K562 (cell line): ENCODE results near the gene CEMIP. TPM values are rescaled to one million over a fixed set of nuclear protein-coding genes. Genes with fewer than 3 reads are reported as not detected.

Experiments used
- ADNP ChIP-seq: fragments of 200-800 bp; sonication (Bioruptor generic); IDR thresholded peaks from 2 replicates; pipeline ENCODE4 v1.6.1; 2016; ENCODE audit warnings: missing genetic modification characterization, missing compliant biosample characterization
- BACH1 ChIP-seq: fragments of 200-800 bp; sonication (Bioruptor generic); IDR thresholded peaks from 2 replicates; pipeline ENCODE4 v1.6.1; 2016; ENCODE audit warnings: missing genetic modification characterization, missing compliant biosample characterization
- CCAR2 ChIP-seq: fragments of 200-400 bp; formaldehyde crosslinking; IDR thresholded peaks from 2 replicates; pipeline ENCODE4 v1.6.1; 2017; ENCODE audit warnings: mild to moderate bottlenecking, low read depth, low read length
- DPF2 ChIP-seq: fragments of 450-650 bp; IDR thresholded peaks from 2 replicates; pipeline ENCODE4 v1.6.1; 2016
- FOXJ2 ChIP-seq: fragments of 200-800 bp; sonication (Bioruptor generic); IDR thresholded peaks from 2 replicates; pipeline ENCODE4 v1.6.1; 2016; ENCODE audit warnings: missing genetic modification characterization, missing compliant biosample characterization
- HDAC1 ChIP-seq, 2 experiments: fragments of 450-650 bp; IDR thresholded peaks; 2 replicates each; pipeline ENCODE4 v1.6.1; 2016 to 2017; ENCODE audit warnings: inconsistent platforms in 1 of 2, mild to moderate bottlenecking in 1 of 2, moderate library complexity in 1 of 2
- HSF4 ChIP-seq: fragments of 250-450 bp; sonication (Bioruptor Pico); IDR thresholded peaks from 2 replicates; pipeline ENCODE4 v2.1.2; 2022; ENCODE audit warnings: mild to moderate bottlenecking, moderate library complexity, borderline replicate concordance
- MAFF ChIP-seq: IDR thresholded peaks from 2 replicates; pipeline ENCODE4 v1.6.1; 2012; ENCODE audit warnings: low read length, improper control_type of control experiment
- NFE2 ChIP-seq: IDR thresholded peaks from 2 replicates; pipeline ENCODE4 v1.6.1; 2014; ENCODE audit warnings: antibody characterized with exemption, low read depth
- NR2C2 ChIP-seq, 2 experiments: fragments of 200-800 bp in 1 of 2; sonication (Bioruptor generic) in 1 of 2; sonication (generic) in 1 of 2; formaldehyde crosslinking in 1 of 2; IDR thresholded peaks; 2 replicates each; pipeline versions ENCODE4 v1.6.1 to v1.8.0; 2016 to 2022; ENCODE audit warnings: mild to moderate bottlenecking in 1 of 2, missing compliant biosample characterization in 1 of 2, missing genetic modification characterization in 1 of 2, missing genetic modification reagents in 1 of 2
- POLR2A ChIP-seq: fragments of 450-650 bp; conservative IDR thresholded peaks from 2 replicates; pipeline ENCODE4 v1.6.1; 2016
- PTRF ChIP-seq: fragments of 450-650 bp; IDR thresholded peaks from 2 replicates; pipeline ENCODE4 v1.6.1; 2016; ENCODE audit warnings: mild to moderate bottlenecking, missing genetic modification characterization, missing compliant biosample characterization
- SIN3B ChIP-seq: fragments of 450-650 bp; IDR thresholded peaks from 2 replicates; pipeline ENCODE4 v1.6.1; 2017; ENCODE audit warnings: low read depth, mild to moderate bottlenecking, moderate library complexity
- TAF9B ChIP-seq: fragments of 450-650 bp; IDR thresholded peaks from 2 replicates; pipeline ENCODE4 v1.6.1; 2018; ENCODE audit warnings: mild to moderate bottlenecking; ENCODE audit not compliant: partially characterized antibody
- TRIM24 ChIP-seq, 2 experiments: fragments of 450-650 bp; IDR thresholded peaks; 2 replicates each; pipeline ENCODE4 v1.6.1; 2016
- XRCC5 ChIP-seq: fragments of 200-400 bp; formaldehyde crosslinking; IDR thresholded peaks from 2 replicates; pipeline ENCODE4 v1.6.1; 2017; ENCODE audit warnings: low read depth, mild to moderate bottlenecking, low read length
- ZNF586 ChIP-seq: fragments of 450-650 bp; formaldehyde crosslinking; conservative IDR thresholded peaks from 2 replicates; pipeline ENCODE4 v1.4.0; 2020; ENCODE audit warnings: mild to moderate bottlenecking, moderate library complexity
- ZNF668 ChIP-seq: fragments of 250-450 bp; sonication (Bioruptor Pico); IDR thresholded peaks from 2 replicates; pipeline ENCODE4 v1.8.0; 2022; ENCODE audit warnings: mild to moderate bottlenecking, inconsistent platforms
- ZNF764 ChIP-seq: fragments of 250-450 bp; sonication (Bioruptor Pico); IDR thresholded peaks from 2 replicates; pipeline ENCODE4 v1.4.0; 2020; ENCODE audit warnings: low read depth, mild to moderate bottlenecking, moderate library complexity
- ZSCAN29 ChIP-seq: fragments of 450-650 bp; IDR thresholded peaks from 2 replicates; pipeline ENCODE4 v1.6.1; 2017
- polyA plus RNA-seq, 8 experiments: library from polyadenylated mRNA; depleted of rRNA in 4 of 8; stranded (reverse) in 5 of 8; unstranded in 3 of 8; fragments of >200 nt; fragmentation: Nextera tagmentation in 2 of 8; fragmentation: Illumina TruSeq in 1 of 8; extraction: Ambion mirVana in 2 of 8; extraction: Trizol in 1 of 8; gene quantifications; 2 replicates each; pipeline versions ENCODE4 v1.2.1 to v1.2.3, GENCODE V29; 2011 to 2014; ENCODE audit warnings: inconsistent platforms in 1 of 8, missing spikeins in 1 of 8
- total RNA-seq, 7 experiments: library from RNA; depleted of rRNA in 6 of 7; stranded (reverse); fragments of >200 nt in 6 of 7; fragmentation: Illumina TruSeq in 2 of 7; extraction: Trizol in 2 of 7; gene quantifications; 2 replicates each; pipeline versions ENCODE4 v1.2.1 to v1.2.3, GENCODE V29; 2011 to 2021; ENCODE audit warnings: low replicate concordance in 1 of 7
- TF ChIP-seq, protein P1 (sequence below): sonication (generic); formaldehyde crosslinking; IDR thresholded peaks from 2 replicates; pipeline ENCODE4 v1.8.0; 2023; ENCODE audit warnings: missing genetic modification reagents, mild to moderate bottlenecking, borderline replicate concordance
- TF ChIP-seq, protein P2 (sequence below), 2 experiments: IDR thresholded peaks; 2 replicates each; pipeline ENCODE4 v1.6.1; 2011; ENCODE audit warnings: borderline replicate concordance in 1 of 2, control low read depth in 1 of 2, low read depth in 1 of 2, low read length in 1 of 2, mild to moderate bottlenecking in 1 of 2, mixed read lengths in 1 of 2, moderate library complexity in 1 of 2; ENCODE audit not compliant: insufficient read depth in 1 of 2, insufficient read length in 1 of 2, poor library complexity in 1 of 2, severe bottlenecking in 1 of 2; ENCODE audit errors: extremely low read depth in 1 of 2
- TF ChIP-seq, protein P3 (sequence below): sonication (generic); formaldehyde crosslinking; IDR thresholded peaks from 2 replicates; pipeline ENCODE4 v1.8.0; 2022; ENCODE audit warnings: mild to moderate bottlenecking, missing genetic modification reagents

The CEMIP gene
- total and polyA plus RNA-seq, 9 of the 15 experiments (the other 6 are each of a cell fraction or from before 2014, with no cell fraction given) = 0.33 TPM; not detected in 8

DNA sequence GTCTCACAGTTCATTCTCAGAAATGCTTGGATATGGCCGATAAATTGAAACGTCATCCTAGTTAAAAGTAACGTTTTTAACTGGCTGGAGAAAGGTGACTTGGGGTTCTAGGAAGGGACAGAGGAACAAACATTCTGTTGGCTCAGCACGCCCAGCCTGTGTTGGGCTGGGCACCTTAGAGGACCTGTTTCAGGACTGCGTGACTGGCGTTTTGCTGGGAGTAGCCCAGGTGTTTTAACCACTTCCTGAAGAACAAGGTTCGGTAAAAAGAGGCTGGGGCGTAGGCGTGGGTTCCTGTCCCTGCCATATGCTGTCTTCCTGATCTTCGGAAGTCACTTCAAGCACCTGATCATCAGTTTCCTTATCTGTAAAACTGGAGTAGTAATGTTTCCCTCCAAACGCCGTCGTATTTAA, 220.5 kb downstream of the CEMIP start (continued):
- TF ChIP-seq CCAR2 (no peak), SIN3B (no peak), BACH1 (tag) (no peak), DPF2 (0 out of 2 replicates have a peak, but pooled peaks have one; percentile 41), HDAC1 (IDR thresholded peaks at IDR 0.05) (peak in 1 of 2 experiments; percentile 24; a peak in 1 of 4 replicates), ZSCAN29 (no peak), XRCC5 (no peak), ZNF668 (CRISPR knock-in tag) (no peak), NR2C2 (CRISPR knock-in tag; IDR thresholded peaks at IDR 0.05) (no peak), NR2C2 (tag; IDR thresholded peaks at IDR 0.05) (no peak), TAF9B (no peak), ADNP (tag) (no peak), ZNF586 (CRISPR knock-in tag) (no peak), NFE2 (peak; percentile 73), POLR2A (peak; percentile 63), TRIM24 (IDR thresholded peaks at IDR 0.05) (no peak), HSF4 (no peak), ZNF764 (CRISPR knock-in tag) (no peak), FOXJ2 (no peak), PTRF (tag) (no peak), MAFF (no peak)
- TF ChIP-seq, protein P1, sequence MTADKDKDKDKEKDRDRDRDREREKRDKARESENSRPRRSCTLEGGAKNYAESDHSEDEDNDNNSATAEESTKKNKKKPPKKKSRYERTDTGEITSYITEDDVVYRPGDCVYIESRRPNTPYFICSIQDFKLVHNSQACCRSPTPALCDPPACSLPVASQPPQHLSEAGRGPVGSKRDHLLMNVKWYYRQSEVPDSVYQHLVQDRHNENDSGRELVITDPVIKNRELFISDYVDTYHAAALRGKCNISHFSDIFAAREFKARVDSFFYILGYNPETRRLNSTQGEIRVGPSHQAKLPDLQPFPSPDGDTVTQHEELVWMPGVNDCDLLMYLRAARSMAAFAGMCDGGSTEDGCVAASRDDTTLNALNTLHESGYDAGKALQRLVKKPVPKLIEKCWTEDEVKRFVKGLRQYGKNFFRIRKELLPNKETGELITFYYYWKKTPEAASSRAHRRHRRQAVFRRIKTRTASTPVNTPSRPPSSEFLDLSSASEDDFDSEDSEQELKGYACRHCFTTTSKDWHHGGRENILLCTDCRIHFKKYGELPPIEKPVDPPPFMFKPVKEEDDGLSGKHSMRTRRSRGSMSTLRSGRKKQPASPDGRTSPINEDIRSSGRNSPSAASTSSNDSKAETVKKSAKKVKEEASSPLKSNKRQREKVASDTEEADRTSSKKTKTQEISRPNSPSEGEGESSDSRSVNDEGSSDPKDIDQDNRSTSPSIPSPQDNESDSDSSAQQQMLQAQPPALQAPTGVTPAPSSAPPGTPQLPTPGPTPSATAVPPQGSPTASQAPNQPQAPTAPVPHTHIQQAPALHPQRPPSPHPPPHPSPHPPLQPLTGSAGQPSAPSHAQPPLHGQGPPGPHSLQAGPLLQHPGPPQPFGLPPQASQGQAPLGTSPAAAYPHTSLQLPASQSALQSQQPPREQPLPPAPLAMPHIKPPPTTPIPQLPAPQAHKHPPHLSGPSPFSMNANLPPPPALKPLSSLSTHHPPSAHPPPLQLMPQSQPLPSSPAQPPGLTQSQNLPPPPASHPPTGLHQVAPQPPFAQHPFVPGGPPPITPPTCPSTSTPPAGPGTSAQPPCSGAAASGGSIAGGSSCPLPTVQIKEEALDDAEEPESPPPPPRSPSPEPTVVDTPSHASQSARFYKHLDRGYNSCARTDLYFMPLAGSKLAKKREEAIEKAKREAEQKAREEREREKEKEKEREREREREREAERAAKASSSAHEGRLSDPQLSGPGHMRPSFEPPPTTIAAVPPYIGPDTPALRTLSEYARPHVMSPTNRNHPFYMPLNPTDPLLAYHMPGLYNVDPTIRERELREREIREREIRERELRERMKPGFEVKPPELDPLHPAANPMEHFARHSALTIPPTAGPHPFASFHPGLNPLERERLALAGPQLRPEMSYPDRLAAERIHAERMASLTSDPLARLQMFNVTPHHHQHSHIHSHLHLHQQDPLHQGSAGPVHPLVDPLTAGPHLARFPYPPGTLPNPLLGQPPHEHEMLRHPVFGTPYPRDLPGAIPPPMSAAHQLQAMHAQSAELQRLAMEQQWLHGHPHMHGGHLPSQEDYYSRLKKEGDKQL (CRISPR knock-in tag) = no peak
- TF ChIP-seq, protein P2, sequence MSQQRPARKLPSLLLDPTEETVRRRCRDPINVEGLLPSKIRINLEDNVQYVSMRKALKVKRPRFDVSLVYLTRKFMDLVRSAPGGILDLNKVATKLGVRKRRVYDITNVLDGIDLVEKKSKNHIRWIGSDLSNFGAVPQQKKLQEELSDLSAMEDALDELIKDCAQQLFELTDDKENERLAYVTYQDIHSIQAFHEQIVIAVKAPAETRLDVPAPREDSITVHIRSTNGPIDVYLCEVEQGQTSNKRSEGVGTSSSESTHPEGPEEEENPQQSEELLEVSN (IDR thresholded peaks at IDR 0.05; ENCODE audit: borderline replicate concordance in 1 of 2, extremely low read depth in 1 of 2, insufficient read depth in 1 of 2, insufficient read length in 1 of 2, low read depth in 1 of 2, low read length in 1 of 2, poor library complexity in 1 of 2, severe bottlenecking in 1 of 2) = no peak
- TF ChIP-seq, protein P3, sequence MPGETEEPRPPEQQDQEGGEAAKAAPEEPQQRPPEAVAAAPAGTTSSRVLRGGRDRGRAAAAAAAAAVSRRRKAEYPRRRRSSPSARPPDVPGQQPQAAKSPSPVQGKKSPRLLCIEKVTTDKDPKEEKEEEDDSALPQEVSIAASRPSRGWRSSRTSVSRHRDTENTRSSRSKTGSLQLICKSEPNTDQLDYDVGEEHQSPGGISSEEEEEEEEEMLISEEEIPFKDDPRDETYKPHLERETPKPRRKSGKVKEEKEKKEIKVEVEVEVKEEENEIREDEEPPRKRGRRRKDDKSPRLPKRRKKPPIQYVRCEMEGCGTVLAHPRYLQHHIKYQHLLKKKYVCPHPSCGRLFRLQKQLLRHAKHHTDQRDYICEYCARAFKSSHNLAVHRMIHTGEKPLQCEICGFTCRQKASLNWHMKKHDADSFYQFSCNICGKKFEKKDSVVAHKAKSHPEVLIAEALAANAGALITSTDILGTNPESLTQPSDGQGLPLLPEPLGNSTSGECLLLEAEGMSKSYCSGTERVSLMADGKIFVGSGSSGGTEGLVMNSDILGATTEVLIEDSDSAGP (CRISPR knock-in tag) = no peak
